Measurements from ENCODE around the gene PPM1B. TPM values are rescaled to one million over a fixed set of nuclear protein-coding genes. Genes with fewer than 3 reads are reported as not detected.

Gene PPM1B
- total and polyA plus RNA-seq, 2 of the 13 experiments (the other 11 are each of a cell fraction or from before 2014, with no cell fraction given): 24.4 to 25.0 TPM

GRCh38 chr2:44275927-44276303 lies 107.2 kb downstream of the PPM1B start (continued):
- no peak for TF ChIP-seq ARID3A (IDR thresholded peaks at IDR 0.05; ENCODE audit: low read depth, low read length)
- TF ChIP-seq ZNF33B (CRISPR knock-in tag; IDR thresholded peaks at IDR 0.05): no peak
- TF ChIP-seq ATF7 (IDR thresholded peaks at IDR 0.05): no peak
- no peak for TF ChIP-seq ATF7 (CRISPR knock-in tag; IDR thresholded peaks at IDR 0.05)
- no peak for TF ChIP-seq THAP11 (CRISPR knock-in tag; IDR thresholded peaks at IDR 0.05)
- TF ChIP-seq HOMEZ (CRISPR knock-in tag; IDR thresholded peaks at IDR 0.05; ENCODE audit: low read depth): no peak
- TF ChIP-seq KAT7 (CRISPR knock-in tag; IDR thresholded peaks at IDR 0.05; ENCODE audit: borderline replicate concordance): no peak
- no peak for TF ChIP-seq GPBP1L1 (CRISPR knock-in tag; IDR thresholded peaks at IDR 0.05)
- TF ChIP-seq GABPB1 (CRISPR knock-in tag; IDR thresholded peaks at IDR 0.05): no peak

GRCh38 chr2:44277541-44277940 lies 108.9 kb downstream of the PPM1B start:
- Histone ChIP-seq H3K36me3 (replicated peaks in 1 of 2; ENCODE audit: control insufficient read depth in 1 of 2, insufficient read depth in 2 of 2, low read length in 2 of 2) (no peaks in the 10 kb centered on the region), H3K4me2 (ENCODE audit: low read depth, low read length) (no peak overlapping the region), H3K9ac (ENCODE audit: insufficient read depth, low read depth, low read length) (no peak overlapping the region), H3K27ac (ENCODE audit: extremely low read length, insufficient read depth, low read length) (no peak overlapping the region), H3K4me1 (ENCODE audit: insufficient read depth, low read length) (peaks cover 25% of the 10 kb centered on the region), H3K9me3 (ENCODE audit: low read length) (no peaks in the 10 kb centered on the region), H3K79me2 (ENCODE audit: insufficient read depth, low read length) (no peaks in the 10 kb centered on the region), H3K27me3 (ENCODE audit: control insufficient read depth in 1 of 2, insufficient read depth in 2 of 2, low read length in 2 of 2) (no peaks in the 10 kb centered on the region), H4K20me1 (ENCODE audit: insufficient read depth, low read length) (no peaks in the 10 kb centered on the region), H2AFZ (ENCODE audit: low read length) (no peak overlapping the region), H3K4me3 (replicated peaks in 1 of 3; ENCODE audit: insufficient read depth in 1 of 3, low read depth in 2 of 3, low read length in 3 of 3) (no peak overlapping the region)
- in situ Hi-C loops (cut with HindIII; ENCODE audit: extremely low pct_ligation_motif_present, low pct_unique_long_range_greater_than_20kb): no loop called here
- WGBS (ENCODE audit: low lambda C conversion rate): 12% methylated on average over 1 of the region's 1 CpG
- no peak for FAIRE-seq
- CTCF ChIA-PET (ENCODE audit: low intra/inter-chr PET ratio, low total read pairs): no interaction called here
- intact Hi-C loops (cut with micrococcal nuclease; ENCODE audit: unreplicated experiment): no loop called here
- TF ChIP-seq ZSCAN29 (CRISPR knock-in tag; conservative IDR thresholded peaks at IDR 0.05) (peak; percentile 47; the same call in 1 of the 2 replicates), HMGXB3 (CRISPR knock-in tag; IDR thresholded peaks at IDR 0.05; ENCODE audit: borderline replicate concordance) (peak; percentile 77; the same call in 1 of the 2 replicates), MNT (IDR thresholded peaks at IDR 0.05) (no peak), TSC22D2 (CRISPR knock-in tag; IDR thresholded peaks at IDR 0.05; ENCODE audit: borderline replicate concordance) (no peak), RAD51 (IDR thresholded peaks at IDR 0.05; ENCODE audit: borderline replicate concordance) (no peak)
- ATAC-seq: no peak
- no peak for DNase-seq (ENCODE audit: low spot score)
- BruUV-seq (replicated peaks): no TSS peak
- POLR2A ChIA-PET: no interaction called here
